ENCODE data around the gene CSMD2.

CSMD2 gene

GRCh38 chr1:33819913-33820311 is 345.1 kb downstream of the CSMD2 start:
- DNase-seq (ENCODE audit: low read depth in 2 of 2): no peak

DNA sequence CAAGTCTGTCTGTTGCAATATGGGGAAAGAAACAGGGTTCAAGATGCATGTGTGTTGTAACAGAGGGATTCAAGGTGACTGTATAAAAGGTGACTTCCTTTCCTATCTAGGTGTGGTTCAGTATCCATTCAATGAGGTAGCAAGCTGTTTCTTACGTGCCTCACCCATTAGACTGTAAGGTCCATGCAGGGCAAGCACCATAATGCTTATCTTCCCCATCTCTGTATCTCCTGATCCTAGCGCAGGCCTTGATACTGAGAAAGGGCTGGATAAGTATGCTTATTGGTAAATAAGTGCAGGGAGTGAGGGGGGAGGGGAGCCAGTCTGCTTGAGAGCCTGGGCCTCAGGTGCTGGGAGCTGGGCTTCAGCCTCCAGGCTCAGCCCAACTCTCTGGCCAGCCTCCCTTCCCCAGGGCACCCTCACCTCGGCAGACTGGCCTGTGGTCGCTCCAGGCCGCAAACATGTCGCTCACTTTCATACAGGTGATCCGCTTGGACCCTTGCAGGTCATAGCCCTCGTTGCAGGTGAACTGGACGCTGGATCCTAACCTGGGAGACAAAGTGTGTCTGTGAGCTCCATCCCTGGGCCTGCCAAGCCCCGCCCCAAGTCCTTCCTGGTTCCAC is 345.6 kb downstream of the CSMD2 start:
- no peak for DNase-seq (ENCODE audit: low read depth in 2 of 2)

DNA sequence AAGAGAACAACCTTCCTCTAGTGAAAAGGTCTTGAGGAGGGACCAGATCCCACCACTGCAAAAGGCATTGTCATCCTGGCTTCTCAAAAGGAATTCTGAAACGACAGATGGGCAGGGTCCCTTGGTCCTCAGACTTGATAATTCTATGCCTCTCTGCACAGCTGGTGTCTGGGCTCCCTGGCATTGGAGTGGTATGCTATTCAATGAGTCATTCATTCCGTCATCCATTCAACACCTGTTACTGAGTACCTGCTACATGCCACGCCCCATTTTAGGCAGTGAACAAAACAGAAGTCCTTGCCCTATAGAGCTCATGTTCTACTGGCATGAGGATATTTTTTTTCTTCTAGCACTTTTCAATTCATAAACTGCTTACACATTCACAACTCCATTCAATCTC is 347.0 kb downstream of the CSMD2 start:
- DNase-seq (ENCODE audit: low read depth in 2 of 2): no peak

DNA sequence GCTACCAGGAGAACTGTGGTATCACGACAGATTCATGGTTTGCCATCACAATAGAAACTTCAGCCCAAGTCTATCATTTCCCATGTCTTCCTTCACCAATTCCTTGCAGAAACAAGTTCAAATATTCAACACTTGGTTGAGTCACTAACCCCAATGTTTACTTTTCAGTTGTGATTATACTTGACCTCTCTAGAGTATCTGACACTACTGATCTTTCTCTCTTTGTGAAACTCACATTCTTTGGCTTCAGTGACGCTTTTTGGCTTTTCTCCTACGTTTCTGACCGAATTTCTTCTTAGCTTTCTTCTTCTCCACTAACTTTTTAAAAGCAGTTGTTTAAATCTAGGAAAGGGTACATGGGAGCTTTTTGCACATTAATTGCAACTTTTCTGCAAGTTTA is 350.0 kb downstream of the CSMD2 start:
- DNase-seq (ENCODE audit: low read depth in 2 of 2): no peak

GRCh38 chr1:33814166-33814565 is 350.9 kb downstream of the CSMD2 start:
- no peak for DNase-seq (ENCODE audit: low read depth in 2 of 2)

GRCh38 chr1:33810571-33810970 is 354.5 kb downstream of the CSMD2 start:
- DNase-seq (ENCODE audit: low read depth in 2 of 2): no peak

GRCh38 chr1:33805988-33806387 is 359.0 kb downstream of the CSMD2 start:
- DNase-seq (ENCODE audit: low read depth in 2 of 2): no peak

- DNase-seq (ENCODE audit: low read depth in 2 of 2): no peak
Observed at GRCh38 chr1:33802268-33802667, 362.8 kb downstream of the CSMD2 start.

DNA sequence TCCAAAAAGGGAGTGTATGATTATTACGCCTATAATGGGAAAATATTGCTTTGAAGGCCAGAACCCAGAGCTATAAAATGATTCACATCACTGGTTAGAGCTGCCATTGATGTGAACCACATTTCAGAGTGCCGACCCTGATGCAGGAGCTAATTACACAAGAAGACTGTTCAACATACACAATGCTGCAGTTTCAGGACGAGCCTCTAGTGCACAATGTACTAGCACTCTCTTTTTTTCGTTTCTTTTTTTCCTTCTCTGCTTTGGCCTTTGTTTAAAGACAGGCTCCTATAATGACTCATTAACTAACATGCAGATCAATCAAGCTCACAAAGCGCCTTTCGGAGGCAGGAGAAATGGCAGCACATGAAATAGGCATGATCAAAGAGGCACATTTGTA is 367.2 kb downstream of the CSMD2 start:
- DNase-seq (ENCODE audit: low read depth in 2 of 2): no peak

GRCh38 chr1:33792651-33793050 is 372.4 kb downstream of the CSMD2 start:
- no peak for DNase-seq (ENCODE audit: low read depth in 2 of 2)

DNA sequence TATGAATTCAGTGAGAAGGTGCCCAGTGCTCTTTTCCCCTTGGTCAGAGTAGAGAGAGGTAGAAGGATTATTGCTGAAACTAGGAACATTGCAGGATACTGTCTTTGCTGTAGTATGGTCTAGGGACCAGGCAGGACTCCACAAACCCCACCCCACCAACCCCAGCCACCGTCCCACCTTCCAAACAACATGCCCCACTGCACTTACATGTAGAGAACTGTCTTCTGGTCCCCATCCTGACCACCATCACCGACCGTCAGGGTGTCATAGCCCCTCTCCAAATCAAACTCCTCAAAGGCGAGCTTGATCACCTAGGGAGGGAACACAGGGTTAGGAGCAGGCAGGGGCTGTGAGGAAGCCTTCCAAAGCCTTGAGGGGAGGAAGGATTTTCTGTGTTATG is 372.8 kb downstream of the CSMD2 start:
- no peak for DNase-seq (ENCODE audit: low read depth in 2 of 2)

DNA sequence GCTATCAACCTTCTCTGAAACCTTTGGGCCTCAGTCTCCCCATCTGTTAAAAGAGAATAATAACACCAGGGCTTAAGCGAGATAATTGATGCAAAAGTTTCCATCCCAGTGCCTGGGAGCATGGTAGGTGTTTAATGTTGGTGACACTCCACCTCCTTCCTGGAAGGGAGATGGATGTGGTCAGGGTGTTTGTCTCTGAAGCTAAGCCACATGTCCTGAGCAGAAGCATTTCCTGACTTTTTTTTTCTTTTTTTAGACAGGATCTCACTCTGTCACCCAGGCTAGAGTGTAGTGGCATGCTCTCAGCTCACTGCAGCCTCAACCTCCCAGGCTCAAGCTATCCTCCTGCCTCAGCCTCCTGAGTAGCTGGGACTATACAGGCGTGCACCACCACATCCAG is 373.8 kb downstream of the CSMD2 start:
- no peak for DNase-seq (ENCODE audit: low read depth in 2 of 2)

GRCh38 chr1:33790577-33790976 is 374.5 kb downstream of the CSMD2 start:
- DNase-seq (ENCODE audit: low read depth in 2 of 2): no peak

- DNase-seq (ENCODE audit: low read depth in 2 of 2): no peak
Observed at GRCh38 chr1:33784876-33785275, 380.2 kb downstream of the CSMD2 start.

DNA sequence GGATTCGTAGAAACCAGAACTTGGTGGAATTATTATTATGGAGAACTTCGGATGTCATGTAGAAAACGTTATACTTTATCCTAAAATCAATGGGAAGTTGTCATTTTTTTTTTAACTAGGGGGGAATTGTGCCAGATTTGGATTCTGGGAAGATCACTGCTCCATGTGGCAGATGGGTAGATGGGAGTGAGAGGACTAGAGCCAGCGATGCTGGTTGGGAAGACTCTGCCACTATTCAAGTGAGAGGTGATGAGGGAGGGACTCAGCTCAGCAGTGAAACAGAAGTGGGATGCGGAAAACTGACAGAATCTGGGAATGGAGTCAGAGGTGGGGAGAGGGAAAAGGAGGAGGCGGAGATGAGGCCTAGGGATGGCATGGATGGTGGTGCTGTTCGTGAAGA is 382.3 kb downstream of the CSMD2 start:
- no peak for DNase-seq (ENCODE audit: low read depth in 2 of 2)

GRCh38 chr1:33781652-33782051 is 383.4 kb downstream of the CSMD2 start:
- DNase-seq (ENCODE audit: low read depth in 2 of 2): no peak

- no peak for DNase-seq (ENCODE audit: low read depth in 2 of 2)
Observed at GRCh38 chr1:33777337-33777736, 387.7 kb downstream of the CSMD2 start.

GRCh38 chr1:33768821-33769220 is 396.2 kb downstream of the CSMD2 start:
- DNase-seq (ENCODE audit: low read depth in 2 of 2): no peak

GRCh38 chr1:33768106-33768505 is 396.9 kb downstream of the CSMD2 start:
- no peak for DNase-seq (ENCODE audit: low read depth in 2 of 2)

DNA sequence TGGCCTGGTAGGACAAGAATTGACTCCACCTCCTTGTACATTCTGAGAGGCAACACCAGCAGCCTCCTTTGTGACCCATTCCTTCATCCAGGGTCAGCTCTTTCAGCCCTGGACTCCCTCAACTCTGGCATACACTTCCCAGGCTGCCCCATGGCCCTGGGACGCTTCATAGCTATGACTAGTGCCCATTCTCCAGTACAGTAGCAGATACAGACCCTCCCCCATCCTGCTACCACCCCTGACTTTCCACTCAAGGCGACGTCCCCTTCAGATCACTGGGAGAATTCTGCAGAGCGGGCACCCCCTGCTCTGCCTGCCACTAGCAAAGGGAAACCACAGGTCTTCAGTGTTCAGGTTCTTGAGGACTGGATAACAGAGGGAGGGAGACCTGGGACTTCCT is 400.9 kb downstream of the CSMD2 start:
- DNase-seq (ENCODE audit: low read depth in 2 of 2): no peak

DNA sequence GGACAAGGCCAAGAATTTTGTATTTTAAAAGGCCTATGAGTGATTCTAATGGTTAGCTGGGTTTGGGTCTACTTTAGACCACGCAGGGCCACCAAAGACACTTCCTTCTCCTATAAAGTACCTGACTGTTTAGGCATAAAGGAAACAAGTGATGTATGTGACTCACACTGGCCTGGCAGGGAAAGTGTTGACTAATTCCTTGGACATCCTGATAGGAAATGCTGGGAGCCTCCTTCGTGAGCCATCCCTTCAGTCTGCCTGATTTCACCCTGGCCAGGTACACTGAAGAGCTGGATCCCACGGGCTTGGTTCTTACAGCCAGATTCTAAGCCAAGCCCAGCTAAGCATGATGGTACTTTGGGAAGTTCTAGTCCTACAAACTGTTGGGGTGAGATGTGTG is 401.6 kb downstream of the CSMD2 start:
- DNase-seq (ENCODE audit: low read depth in 2 of 2): no peak

- DNase-seq (ENCODE audit: low read depth in 2 of 2): no peak
Observed at GRCh38 chr1:33762962-33763361, 402.1 kb downstream of the CSMD2 start.

DNA sequence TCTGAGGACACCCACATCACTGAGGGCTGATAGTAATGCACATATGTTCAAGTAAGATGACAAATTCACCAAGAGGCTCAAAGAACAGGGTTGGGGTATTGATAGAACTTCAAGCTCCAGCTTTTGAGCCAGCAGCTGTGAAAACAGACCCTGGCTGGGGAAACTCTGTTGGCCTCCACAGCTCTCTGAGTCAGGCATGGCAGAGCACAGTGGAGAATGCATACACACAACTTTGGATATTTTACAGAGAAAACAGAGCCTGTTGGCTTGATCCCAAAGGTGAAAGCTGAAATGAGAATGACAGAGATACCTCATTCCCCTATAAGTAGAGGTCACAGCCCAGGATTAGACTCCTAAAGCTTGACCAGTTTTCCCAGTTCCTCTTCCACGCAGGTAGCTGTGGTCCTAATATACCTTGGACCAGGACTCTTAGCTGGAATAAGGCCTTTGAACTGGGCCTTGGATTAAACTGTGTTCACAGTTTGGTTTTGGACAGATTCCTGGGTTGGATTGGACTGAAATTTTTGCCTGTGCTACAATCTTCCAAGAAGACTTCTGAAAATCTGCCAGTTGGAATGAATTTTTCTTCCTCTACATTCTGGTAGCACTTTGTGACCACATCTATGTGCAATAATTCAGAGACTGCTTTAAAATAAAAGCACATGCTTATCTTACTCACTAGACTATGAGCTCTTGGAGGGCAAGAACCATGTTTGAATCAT is 402.8 kb downstream of the CSMD2 start:
- no peak for DNase-seq (ENCODE audit: low read depth in 2 of 2)

DNA sequence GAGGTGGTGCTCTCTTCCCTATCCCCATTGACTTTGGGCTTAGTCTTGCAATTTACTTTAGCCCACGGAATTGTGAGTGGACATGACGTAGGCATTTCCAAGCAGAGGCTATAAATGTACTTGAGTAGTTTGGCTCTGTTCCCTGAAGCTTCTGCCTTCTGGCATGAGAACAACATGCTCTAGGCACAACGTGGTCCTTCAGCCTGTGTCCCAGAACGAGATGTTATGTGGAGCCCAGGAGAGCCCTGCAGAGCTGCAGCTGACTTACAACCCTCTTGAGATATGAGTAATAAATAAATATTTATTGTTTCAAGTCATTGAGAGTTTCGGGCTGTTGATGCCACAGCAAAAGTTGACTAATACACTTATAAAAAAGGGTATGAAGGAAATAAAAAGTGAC is 406.3 kb downstream of the CSMD2 start:
- DNase-seq (ENCODE audit: low read depth in 2 of 2): no peak
